ENCODE data around the gene TIAM1.
A peak's percentile ranks its signal among the peaks of the same experiment; 100 is the strongest.

Gene TIAM1

DNA sequence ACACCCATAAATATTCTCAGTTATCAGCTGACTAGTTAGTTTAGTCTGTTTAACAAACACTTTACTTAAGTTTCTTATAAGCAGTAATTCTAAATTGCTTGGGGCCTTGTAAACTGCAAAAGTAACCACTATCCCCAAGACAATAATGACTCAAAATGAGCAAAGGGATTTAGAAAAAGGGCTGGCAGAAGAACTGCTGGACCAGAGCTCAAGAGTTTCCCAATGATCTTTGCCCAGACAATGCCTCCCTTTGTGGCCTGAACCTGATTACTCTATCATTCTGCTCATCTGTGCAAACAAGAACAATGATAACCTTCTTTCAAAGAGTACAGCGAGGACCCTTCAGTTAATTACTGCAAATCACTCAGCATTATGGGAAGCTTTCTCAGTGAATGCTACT lies 123.5 kb downstream of the TIAM1 start:
- H3K27ac ChIP-seq (ENCODE audit: poor library complexity, severe bottlenecking), result no peak overlapping the region
- no peaks in the 10 kb centered on the region for H3K36me3 ChIP-seq (ENCODE audit: low read depth)
- ATAC-seq (ENCODE audit: low read depth), result no peak
- no peaks in the 10 kb centered on the region for H3K9me3 ChIP-seq (ENCODE audit: severe bottlenecking)
- peaks cover 3% of the 10 kb centered on the region for H3K4me1 ChIP-seq (ENCODE audit: insufficient read depth, poor library complexity, severe bottlenecking)
- no peak overlapping the region for H3K4me3 ChIP-seq (ENCODE audit: severe bottlenecking)
- no peaks in the 10 kb centered on the region for H3K27me3 ChIP-seq (ENCODE audit: insufficient read depth, poor library complexity, severe bottlenecking)
- TF ChIP-seq, protein P1, sequence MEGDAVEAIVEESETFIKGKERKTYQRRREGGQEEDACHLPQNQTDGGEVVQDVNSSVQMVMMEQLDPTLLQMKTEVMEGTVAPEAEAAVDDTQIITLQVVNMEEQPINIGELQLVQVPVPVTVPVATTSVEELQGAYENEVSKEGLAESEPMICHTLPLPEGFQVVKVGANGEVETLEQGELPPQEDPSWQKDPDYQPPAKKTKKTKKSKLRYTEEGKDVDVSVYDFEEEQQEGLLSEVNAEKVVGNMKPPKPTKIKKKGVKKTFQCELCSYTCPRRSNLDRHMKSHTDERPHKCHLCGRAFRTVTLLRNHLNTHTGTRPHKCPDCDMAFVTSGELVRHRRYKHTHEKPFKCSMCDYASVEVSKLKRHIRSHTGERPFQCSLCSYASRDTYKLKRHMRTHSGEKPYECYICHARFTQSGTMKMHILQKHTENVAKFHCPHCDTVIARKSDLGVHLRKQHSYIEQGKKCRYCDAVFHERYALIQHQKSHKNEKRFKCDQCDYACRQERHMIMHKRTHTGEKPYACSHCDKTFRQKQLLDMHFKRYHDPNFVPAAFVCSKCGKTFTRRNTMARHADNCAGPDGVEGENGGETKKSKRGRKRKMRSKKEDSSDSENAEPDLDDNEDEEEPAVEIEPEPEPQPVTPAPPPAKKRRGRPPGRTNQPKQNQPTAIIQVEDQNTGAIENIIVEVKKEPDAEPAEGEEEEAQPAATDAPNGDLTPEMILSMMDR (IDR thresholded peaks at IDR 0.05; ENCODE audit: poor library complexity, severe bottlenecking), result no peak
- no peak for DNase-seq (ENCODE audit: low spot score)

DNA sequence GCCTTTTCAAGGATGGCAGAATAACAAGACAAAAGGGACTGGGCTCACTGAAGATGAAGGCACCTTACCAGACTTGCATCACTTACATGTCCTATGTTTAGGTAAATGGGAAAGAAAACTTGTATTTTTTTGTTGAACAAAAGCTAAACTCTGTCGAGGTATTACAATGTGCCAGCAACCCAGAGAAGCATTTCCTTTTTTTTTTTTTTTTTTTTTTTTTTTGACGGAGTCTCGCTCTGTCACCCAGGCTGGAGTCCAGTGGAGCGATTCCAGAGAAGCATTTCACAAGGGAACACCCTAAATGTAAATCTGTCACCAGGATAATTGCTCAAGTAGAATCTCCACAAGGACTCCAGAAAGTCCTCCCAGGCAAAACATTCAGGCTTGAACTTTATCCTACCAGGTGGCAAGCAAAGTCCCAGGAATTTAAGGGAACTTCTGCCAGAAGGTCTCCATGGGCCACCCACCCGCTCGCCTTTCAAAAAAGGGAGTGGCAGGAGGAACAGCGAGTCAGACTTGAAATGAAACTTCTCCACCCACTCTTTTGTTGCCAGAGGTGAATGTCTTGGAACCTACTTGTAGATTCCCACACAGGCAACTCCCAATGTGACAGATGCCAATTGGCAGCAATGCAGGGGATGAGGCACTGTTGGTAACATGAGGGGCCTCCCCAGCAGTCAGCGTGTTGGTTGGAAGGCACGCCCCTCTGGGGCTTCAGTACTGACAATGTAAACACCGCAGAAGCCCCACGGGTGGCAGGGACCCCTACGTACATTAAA lies 125.0 kb downstream of the TIAM1 start:
- TF ChIP-seq, protein P1 (IDR thresholded peaks at IDR 0.05; ENCODE audit: poor library complexity, severe bottlenecking), result no peak
- Histone ChIP-seq H3K4me1 (ENCODE audit: insufficient read depth, poor library complexity, severe bottlenecking) (peaks cover 3% of the 10 kb centered on the region), H3K27me3 (ENCODE audit: insufficient read depth, poor library complexity, severe bottlenecking) (no peaks in the 10 kb centered on the region), H3K27ac (ENCODE audit: poor library complexity, severe bottlenecking) (no peak overlapping the region), H3K9me3 (ENCODE audit: severe bottlenecking) (no peaks in the 10 kb centered on the region), H3K4me3 (ENCODE audit: severe bottlenecking) (no peak overlapping the region), H3K36me3 (ENCODE audit: low read depth) (no peaks in the 10 kb centered on the region)
- ATAC-seq (ENCODE audit: low read depth) (peak; percentile 57), DNase-seq (ENCODE audit: low spot score) (no peak)

DNA sequence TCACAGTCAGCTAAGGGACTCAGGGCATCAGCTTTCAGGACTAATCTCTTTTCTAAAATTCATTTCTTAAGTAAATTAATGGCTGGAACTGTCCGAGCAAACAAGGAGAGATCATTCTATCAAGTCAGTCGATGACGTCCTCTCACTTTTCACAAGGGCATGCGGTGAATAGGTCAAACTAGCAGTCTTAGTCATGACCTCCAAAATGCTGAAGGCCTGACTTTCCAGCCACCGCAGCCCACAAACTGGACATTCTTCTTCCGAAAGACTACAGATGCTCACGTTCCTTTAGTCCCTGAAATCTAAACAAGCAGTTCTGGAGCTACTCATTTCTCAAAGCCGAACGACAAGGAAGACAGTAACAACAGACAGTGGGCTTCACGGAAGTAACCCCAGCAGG lies 127.9 kb downstream of the TIAM1 start:
- ATAC-seq (ENCODE audit: low read depth), result no peak

DNA sequence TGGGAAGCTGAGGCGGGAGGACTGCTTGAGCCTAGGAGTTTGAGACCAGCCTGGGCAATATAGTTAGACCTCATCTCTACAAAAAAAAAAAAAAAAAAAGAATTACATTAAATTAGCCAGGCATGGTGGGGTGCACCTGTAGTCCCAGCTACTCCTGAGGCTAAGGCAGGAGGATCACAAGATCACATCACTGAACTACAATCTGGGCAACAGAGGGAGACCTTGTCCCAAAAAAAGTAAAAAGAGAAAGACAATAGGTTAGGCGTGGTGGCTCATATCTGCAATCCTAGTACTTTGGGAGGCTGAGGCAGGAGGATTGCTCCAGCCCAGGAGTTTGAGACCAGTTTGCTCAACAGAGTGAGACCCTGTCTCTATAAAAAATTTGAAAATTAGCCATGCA lies 130.3 kb downstream of the TIAM1 start:
- DNase-seq (ENCODE audit: low spot score), result no peak
- peak; percentile 48; the same call in 1 of the 3 replicates for ATAC-seq (ENCODE audit: low read depth)
- no peaks in the 10 kb centered on the region for H3K36me3 ChIP-seq (ENCODE audit: low read depth)
- no peak overlapping the region for H3K27ac ChIP-seq (ENCODE audit: poor library complexity, severe bottlenecking)
- H3K27me3 ChIP-seq (ENCODE audit: insufficient read depth, poor library complexity, severe bottlenecking), result no peaks in the 10 kb centered on the region
- H3K4me3 ChIP-seq (ENCODE audit: severe bottlenecking), result no peak overlapping the region
- TF ChIP-seq, protein P1 (IDR thresholded peaks at IDR 0.05; ENCODE audit: poor library complexity, severe bottlenecking), result peak; percentile 40
- no peaks in the 10 kb centered on the region for H3K4me1 ChIP-seq (ENCODE audit: insufficient read depth, poor library complexity, severe bottlenecking)
- no peaks in the 10 kb centered on the region for H3K9me3 ChIP-seq (ENCODE audit: severe bottlenecking)

More for the DNA sequence above, 127.9 kb downstream of the TIAM1 start:
- TF ChIP-seq, protein P1 (IDR thresholded peaks at IDR 0.05; ENCODE audit: poor library complexity, severe bottlenecking), result no peak
- DNase-seq (ENCODE audit: low spot score), result no peak
- H3K27ac ChIP-seq (ENCODE audit: poor library complexity, severe bottlenecking), result no peak overlapping the region
- H3K9me3 ChIP-seq (ENCODE audit: severe bottlenecking), result no peaks in the 10 kb centered on the region
- no peaks in the 10 kb centered on the region for H3K36me3 ChIP-seq (ENCODE audit: low read depth)
- H3K4me1 ChIP-seq (ENCODE audit: insufficient read depth, poor library complexity, severe bottlenecking), result peaks cover 3% of the 10 kb centered on the region
- no peaks in the 10 kb centered on the region for H3K27me3 ChIP-seq (ENCODE audit: insufficient read depth, poor library complexity, severe bottlenecking)
- H3K4me3 ChIP-seq (ENCODE audit: severe bottlenecking), result no peak overlapping the region

DNA sequence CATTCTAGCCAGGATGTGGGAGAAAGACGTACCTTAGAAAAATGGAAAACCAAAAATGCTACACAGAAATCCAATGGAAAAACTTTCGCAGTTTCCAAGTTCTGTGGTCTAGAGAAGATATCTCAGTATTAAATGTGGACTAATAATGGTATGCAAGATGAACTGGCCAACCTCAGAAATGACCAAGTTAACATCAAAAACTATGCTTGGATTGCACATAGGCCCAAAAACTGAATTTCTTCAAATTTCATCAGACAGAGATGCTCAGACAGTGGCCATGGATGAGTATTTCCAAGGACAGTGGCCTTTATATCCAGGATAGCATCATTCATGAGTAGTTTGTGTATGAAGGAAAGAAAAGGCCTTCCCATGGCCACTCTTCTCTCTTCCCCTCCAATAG lies 132.2 kb downstream of the TIAM1 start:
- Histone ChIP-seq H3K4me3 (ENCODE audit: severe bottlenecking) (no peak overlapping the region), H3K36me3 (ENCODE audit: low read depth) (no peaks in the 10 kb centered on the region), H3K9me3 (ENCODE audit: severe bottlenecking) (no peaks in the 10 kb centered on the region), H3K27me3 (ENCODE audit: insufficient read depth, poor library complexity, severe bottlenecking) (no peaks in the 10 kb centered on the region), H3K4me1 (ENCODE audit: insufficient read depth, poor library complexity, severe bottlenecking) (no peaks in the 10 kb centered on the region), H3K27ac (ENCODE audit: poor library complexity, severe bottlenecking) (no peak overlapping the region)
- TF ChIP-seq, protein P1 (IDR thresholded peaks at IDR 0.05; ENCODE audit: poor library complexity, severe bottlenecking), result no peak
- DNase-seq (ENCODE audit: low spot score) (no peak), ATAC-seq (ENCODE audit: low read depth) (no peak)

Data from RWPE2 (cell line).